Measurements from ENCODE around the gene GAPDHS. TPM values are rescaled to one million over a fixed set of nuclear protein-coding genes. Genes with fewer than 3 reads are reported as not detected.

The GAPDHS gene
- total RNA-seq, 1 experiment from 2014 or later, result not detected

- no CpG with 5 or more reads among the region's 4 CpGs for WGBS (ENCODE audit: extremely low coverage, insufficient read length, low lambda C conversion rate)
- H3T11ph ChIP-seq (ENCODE audit: low read length), result no peak overlapping the region
- peaks cover 18 to 35% of the 10 kb centered on the region in 2 experiments for H3K4me1 Mint-ChIP-seq
Observed at GRCh38 chr19:35525873-35526272, 7.4 kb upstream of the GAPDHS start.

More at GRCh38 chr19:35525873-35526272, 7.4 kb upstream of the GAPDHS start:
- H3K4me2 ChIP-seq (ENCODE audit: insufficient read depth, insufficient read length, low read length), result no peak overlapping the region
- H3K9me3 Mint-ChIP-seq, result no peaks in the 10 kb centered on the region; a peak in 1 of 5 replicates
- no peaks in the 10 kb centered on the region for H3K27me3 ChIP-seq (ENCODE audit: insufficient read depth, low read length)
- no peak overlapping the region for H4K5ac ChIP-seq (ENCODE audit: insufficient read length, low read depth, low read length)
- peaks cover 5% of the 10 kb centered on the region; the same call in 1 of the 2 replicates for H3K4me1 ChIP-seq (ENCODE audit: insufficient read depth, low read length)
- H3K27ac ChIP-seq (ENCODE audit: insufficient read length, low read depth, low read length), result no peak overlapping the region
- no peaks in the 10 kb centered on the region for H3K79me2 ChIP-seq (ENCODE audit: insufficient read depth, low read length)
- H2BK15ac ChIP-seq (ENCODE audit: low read depth, low read length), result no peak overlapping the region
- no peak overlapping the region for H3K4me3 Mint-ChIP-seq
- no peak overlapping the region for H2BK12ac ChIP-seq (ENCODE audit: insufficient read length, low read depth, low read length)
- H3K4ac ChIP-seq (ENCODE audit: low read depth, low read length), result no peak overlapping the region
- no peak overlapping the region for H2AFZ ChIP-seq (ENCODE audit: low read length)
- H2AK5ac ChIP-seq (ENCODE audit: insufficient read length, low read length), result no peak overlapping the region
- H3K9ac ChIP-seq (ENCODE audit: extremely low read depth, insufficient read length, low read length), result no peak overlapping the region
- H3K56ac ChIP-seq (ENCODE audit: insufficient read length, low read depth, low read length), result no peak overlapping the region
- no peak overlapping the region for H4K8ac ChIP-seq (replicated peaks; ENCODE audit: insufficient read length, low read depth, low read length)
- H3K23ac ChIP-seq (ENCODE audit: insufficient read length, low read depth, low read length), result no peak overlapping the region
- no peak overlapping the region for H2BK20ac ChIP-seq (ENCODE audit: low read depth, low read length, poor library complexity, severe bottlenecking)
- H2BK120ac ChIP-seq (ENCODE audit: low read depth, low read length, poor library complexity, severe bottlenecking), result no peak overlapping the region
- peaks cover 55% of the 10 kb centered on the region for H3K27me3 Mint-ChIP-seq (ENCODE audit: low read depth)
- no peak for DNase-seq
- no peaks in the 10 kb centered on the region for H3K79me1 ChIP-seq (ENCODE audit: insufficient read depth, low read depth, low read length, poor library complexity, severe bottlenecking)
- H3K27ac Mint-ChIP-seq, result no peak overlapping the region
- no peak for TF ChIP-seq CTCF (conservative IDR thresholded peaks at IDR 0.05)
- peaks cover 7% of the 10 kb centered on the region for H3K23me2 ChIP-seq (ENCODE audit: insufficient read length, low read depth, low read length, poor library complexity, severe bottlenecking)
- H3K14ac ChIP-seq (ENCODE audit: insufficient read depth, low read length), result no peak overlapping the region
- H4K20me1 ChIP-seq (ENCODE audit: control insufficient read depth, insufficient read depth, insufficient read length), result no peaks in the 10 kb centered on the region
- H3K9me3 ChIP-seq (ENCODE audit: control insufficient read depth, low read depth, low read length), result no peaks in the 10 kb centered on the region
- H3K36me3 Mint-ChIP-seq (ENCODE audit: insufficient read depth in 1 of 3, low read depth in 3 of 3), result no peaks in the 10 kb centered on the region; a peak in 2 of 7 replicates
- no peak overlapping the region for H4K91ac ChIP-seq (ENCODE audit: insufficient read length, low read depth, low read length)
- H3K18ac ChIP-seq (ENCODE audit: insufficient read length, low read depth, low read length), result no peak overlapping the region
- H2BK5ac ChIP-seq (ENCODE audit: insufficient read length, low read length), result no peak overlapping the region

Data from H9 (cell line).